Tibial artery (tissue), 4 donors: ENCODE results near the gene ATP2B2.

ENCODE experiments used
- DNase-seq, 2 donors: peaks; one replicate each; pipeline ENCODE4 v3.0.0-alpha.2; 2019
- H3K27ac ChIP-seq, 2 donors: fragments of 200-600 bp; sonication (generic) in 1 of 2; 1 replicate in 1 of 2; 2 replicates in 1 of 2; pipeline ENCODE4 v1.5.1; 2018 to 2019; ENCODE audit warnings: mild to moderate bottlenecking in 1 of 2
- H3K27me3 ChIP-seq, 2 donors: fragments of 200-600 bp; sonication (generic) in 1 of 2; one replicate each; pipeline versions ENCODE4 v1.5.1 to v1.6.0; 2016 to 2019
- H3K36me3 ChIP-seq, 3 donors: fragments of 200-600 bp; sonication (generic) in 2 of 3; one replicate each; pipeline ENCODE4 v1.5.1; 2016 to 2019; ENCODE audit warnings: mild to moderate bottlenecking in 2 of 3
- H3K4me1 ChIP-seq, 4 donors: fragments of 200-600 bp; sonication (generic) in 2 of 4; 1 replicate in 3 of 4; 2 replicates in 1 of 4; pipeline ENCODE4 v1.5.1; 2016 to 2019
- H3K4me3 ChIP-seq, 2 donors: fragments of 200-600 bp; sonication (generic) in 1 of 2; 1 replicate in 1 of 2; 2 replicates in 1 of 2; pipeline ENCODE4 v1.5.1; 2018 to 2019; ENCODE audit warnings: mild to moderate bottlenecking in 2 of 2
- H3K9me3 ChIP-seq, 3 donors: fragments of 200-600 bp; sonication (generic) in 1 of 3; one replicate each; pipeline ENCODE4 v1.5.1; 2016 to 2019
- intact Hi-C: fragments of 100-400 bp; cut with DNase I; formaldehyde crosslinking; loops from one replicate; pipeline ENCODE4 v1.15.0; 2023; ENCODE audit warnings: low total_unique reads
- TF ChIP-seq, protein P1 (sequence below), 2 experiments: fragments of 200-600 bp in 1 of 2; fragments of 450-650 bp in 1 of 2; IDR thresholded peaks; one replicate each; pipeline ENCODE4 v1.5.1; 2017 to 2019; ENCODE audit warnings: antibody characterized with exemption in 2 of 2, mild to moderate bottlenecking in 1 of 2, moderate library complexity in 1 of 2

Gene ATP2B2

DNA sequence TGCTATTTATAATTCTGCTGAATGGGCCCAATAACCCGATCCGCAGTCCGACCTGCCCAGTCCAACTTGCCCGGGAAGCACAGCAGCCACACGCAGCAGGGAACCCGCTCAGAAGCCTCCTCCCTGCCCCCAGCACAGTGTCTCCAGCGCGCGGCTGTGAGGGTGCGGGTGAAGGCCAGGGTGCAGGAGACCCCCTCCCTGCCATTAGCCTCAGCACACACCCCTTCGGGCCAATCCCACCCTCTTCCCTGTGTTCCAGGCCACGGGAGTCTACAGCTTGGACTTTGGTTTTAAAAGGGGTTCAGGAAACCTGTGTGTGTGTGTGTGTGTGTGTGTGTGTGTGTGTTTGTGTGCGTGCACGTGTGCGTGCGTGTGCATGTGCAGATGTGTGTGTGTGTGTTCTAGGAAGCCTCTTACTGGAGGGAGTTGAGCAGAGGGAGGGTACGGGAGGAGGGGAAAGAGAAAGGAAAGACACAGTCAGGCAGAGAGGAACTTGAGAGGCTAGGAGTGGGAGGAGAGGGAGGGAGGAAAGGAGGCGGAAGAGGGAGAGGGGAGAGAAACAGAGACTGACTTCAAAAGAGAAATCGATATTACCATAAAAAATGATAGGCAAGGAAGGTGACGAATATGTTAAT, 34.2 kb downstream of the ATP2B2 start:
- no peak overlapping the region for H3K4me3 ChIP-seq
- no peaks in the 10 kb centered on the region for H3K9me3 ChIP-seq
- no peak for DNase-seq
- H3K27me3 ChIP-seq = peaks cover 0 to 62% of the 10 kb centered on the region in 2 donors
- intact Hi-C loops = no loop called here
- peaks cover 0 to 5% (median 0%) of the 10 kb centered on the region in 4 donors for H3K4me1 ChIP-seq
- no peak overlapping the region for H3K27ac ChIP-seq
- H3K36me3 ChIP-seq = no peaks in the 10 kb centered on the region
- TF ChIP-seq, protein P1, sequence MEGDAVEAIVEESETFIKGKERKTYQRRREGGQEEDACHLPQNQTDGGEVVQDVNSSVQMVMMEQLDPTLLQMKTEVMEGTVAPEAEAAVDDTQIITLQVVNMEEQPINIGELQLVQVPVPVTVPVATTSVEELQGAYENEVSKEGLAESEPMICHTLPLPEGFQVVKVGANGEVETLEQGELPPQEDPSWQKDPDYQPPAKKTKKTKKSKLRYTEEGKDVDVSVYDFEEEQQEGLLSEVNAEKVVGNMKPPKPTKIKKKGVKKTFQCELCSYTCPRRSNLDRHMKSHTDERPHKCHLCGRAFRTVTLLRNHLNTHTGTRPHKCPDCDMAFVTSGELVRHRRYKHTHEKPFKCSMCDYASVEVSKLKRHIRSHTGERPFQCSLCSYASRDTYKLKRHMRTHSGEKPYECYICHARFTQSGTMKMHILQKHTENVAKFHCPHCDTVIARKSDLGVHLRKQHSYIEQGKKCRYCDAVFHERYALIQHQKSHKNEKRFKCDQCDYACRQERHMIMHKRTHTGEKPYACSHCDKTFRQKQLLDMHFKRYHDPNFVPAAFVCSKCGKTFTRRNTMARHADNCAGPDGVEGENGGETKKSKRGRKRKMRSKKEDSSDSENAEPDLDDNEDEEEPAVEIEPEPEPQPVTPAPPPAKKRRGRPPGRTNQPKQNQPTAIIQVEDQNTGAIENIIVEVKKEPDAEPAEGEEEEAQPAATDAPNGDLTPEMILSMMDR (IDR thresholded peaks at IDR 0.05) = no peak

DNA sequence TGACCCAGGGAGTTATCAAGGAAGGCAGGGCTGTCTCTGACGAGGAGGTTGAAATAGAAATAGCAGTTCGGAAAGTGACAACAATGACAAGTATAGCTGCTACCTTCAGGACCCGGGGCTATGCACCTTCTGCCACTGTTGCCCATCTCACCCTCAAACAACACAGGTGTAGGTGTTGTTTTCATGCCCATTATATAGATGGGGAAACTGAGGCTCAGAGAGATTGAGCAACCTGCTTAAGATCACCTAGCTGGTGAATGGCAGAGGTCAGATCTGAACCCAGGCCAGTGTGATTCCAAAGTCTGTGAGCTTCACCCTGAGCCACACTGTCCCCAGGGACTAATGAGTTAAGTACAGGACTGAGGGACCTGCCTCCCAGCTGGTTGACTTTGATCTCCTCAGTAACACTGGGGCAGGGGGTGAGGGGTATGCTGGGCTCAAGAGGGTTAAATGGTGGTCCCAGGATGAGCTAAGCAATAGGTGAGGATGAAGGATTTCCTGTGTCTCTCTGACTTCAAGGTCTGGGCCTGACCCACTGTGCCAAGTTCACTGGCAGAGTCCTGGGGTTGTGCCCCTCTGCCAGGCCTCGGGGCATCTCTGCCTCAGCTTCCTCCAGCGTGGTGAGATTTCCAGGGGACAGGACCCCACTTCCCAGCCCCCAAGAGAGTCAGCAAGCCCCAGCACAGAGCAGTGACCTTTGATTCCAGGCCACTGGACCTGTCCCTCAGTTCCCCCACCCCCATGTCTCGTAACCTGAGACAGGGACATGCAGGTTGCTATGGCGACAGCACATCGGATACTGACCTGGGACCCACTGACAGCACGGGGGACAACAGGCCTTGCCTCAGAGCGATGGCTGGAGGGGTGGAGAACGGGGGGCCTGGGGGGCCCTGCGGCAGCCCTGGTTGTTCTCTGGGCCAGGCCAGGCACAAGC, 35.0 kb downstream of the ATP2B2 start:
- Histone ChIP-seq H3K4me3 (no peak overlapping the region), H3K27me3 (peaks cover 0 to 58% of the 10 kb centered on the region in 2 donors), H3K9me3 (no peaks in the 10 kb centered on the region), H3K27ac (no peak overlapping the region), H3K4me1 (peaks cover 0 to 5% (median 0%) of the 10 kb centered on the region in 4 donors), H3K36me3 (no peaks in the 10 kb centered on the region)
- no peak for DNase-seq
- intact Hi-C loops = no loop called here
- TF ChIP-seq, protein P1 (IDR thresholded peaks at IDR 0.05) = no peak

DNA sequence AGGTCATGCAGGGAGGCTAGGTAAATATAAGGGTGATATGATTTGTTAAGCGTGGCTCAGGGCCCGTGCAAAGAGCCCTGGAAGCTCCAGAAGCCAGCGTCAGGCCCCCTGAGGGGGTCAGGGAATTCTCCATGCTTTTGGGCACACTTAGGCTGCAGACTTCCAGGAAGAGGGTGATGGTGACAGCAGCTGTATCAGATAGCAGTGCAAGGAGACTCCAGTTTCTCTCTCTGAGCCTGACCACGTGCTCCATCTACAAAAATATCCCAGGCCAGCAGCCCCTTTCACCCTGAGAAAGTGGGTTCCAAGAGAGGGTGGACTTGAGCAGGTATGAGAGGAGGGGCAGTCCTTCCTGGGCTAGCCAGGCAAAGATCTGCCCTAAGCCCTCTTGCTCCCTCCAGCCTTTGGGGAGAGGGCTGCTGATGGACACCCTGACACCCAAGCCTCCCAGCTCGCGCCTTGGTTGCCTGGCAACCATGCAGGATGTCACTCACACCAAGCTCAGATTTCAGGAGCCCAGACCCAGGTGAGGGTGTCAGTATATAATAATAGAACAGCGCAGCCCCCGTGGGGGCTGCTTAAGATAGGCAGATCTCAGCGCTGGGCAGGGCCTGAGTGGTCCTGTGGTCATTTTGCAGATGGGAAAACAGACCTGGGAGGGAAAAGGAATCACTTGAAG, 35.8 kb downstream of the ATP2B2 start:
- Histone ChIP-seq H3K4me3 (no peak overlapping the region), H3K27ac (no peak overlapping the region), H3K27me3 (peaks cover 0 to 61% of the 10 kb centered on the region in 2 donors), H3K4me1 (peaks cover 0 to 5% (median 0%) of the 10 kb centered on the region in 4 donors), H3K36me3 (no peaks in the 10 kb centered on the region), H3K9me3 (no peaks in the 10 kb centered on the region)
- no peak for DNase-seq
- intact Hi-C loops = no loop called here
- TF ChIP-seq, protein P1 (IDR thresholded peaks at IDR 0.05) = no peak

DNA sequence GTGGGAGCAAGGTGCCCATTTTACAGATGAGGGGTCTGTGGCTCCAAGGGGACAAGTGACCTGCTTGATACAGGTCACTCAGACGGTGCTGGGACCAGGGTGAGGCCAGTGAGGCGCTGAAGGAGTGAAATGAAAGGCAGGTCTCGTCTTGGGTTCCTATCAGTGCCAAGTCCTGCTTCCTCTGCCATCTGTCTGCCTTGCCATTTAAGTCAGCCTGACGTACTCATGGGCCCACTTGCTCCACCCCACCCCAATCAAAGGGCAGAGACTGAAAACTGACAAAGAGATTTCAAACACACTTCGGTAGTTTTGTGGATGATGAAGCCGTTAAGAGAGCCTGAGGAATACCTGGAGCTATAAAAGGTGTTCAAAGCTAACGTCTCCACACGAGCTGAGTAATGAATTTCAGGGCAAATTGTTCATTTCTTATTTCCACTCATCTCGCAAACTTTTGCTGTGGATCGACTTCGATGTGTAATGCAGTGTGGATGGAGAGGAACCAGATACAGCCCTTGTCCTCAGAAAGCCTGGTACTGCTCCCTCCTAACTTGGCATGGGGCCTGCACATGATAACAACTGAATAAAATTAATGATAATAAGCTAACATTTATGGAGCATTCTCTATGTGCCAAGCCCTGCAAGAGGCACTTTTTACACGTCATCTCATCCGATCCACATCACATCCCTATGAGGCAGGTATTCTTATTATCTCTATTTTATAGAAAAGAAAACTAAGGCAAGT, 36.6 kb downstream of the ATP2B2 start:
- TF ChIP-seq, protein P1 (IDR thresholded peaks at IDR 0.05) = no peak
- H3K9me3 ChIP-seq = no peaks in the 10 kb centered on the region
- DNase-seq = no peak
- H3K27me3 ChIP-seq = peaks cover 0 to 61% of the 10 kb centered on the region in 2 donors
- H3K27ac ChIP-seq = no peak overlapping the region
- no peak overlapping the region for H3K4me3 ChIP-seq
- no peaks in the 10 kb centered on the region for H3K36me3 ChIP-seq
- intact Hi-C loops = no loop called here
- peaks cover 0 to 5% (median 0%) of the 10 kb centered on the region in 4 donors for H3K4me1 ChIP-seq
